Calu3 (cell line): ENCODE measurements around the gene SNX19. TPM values are rescaled to one million over a fixed set of nuclear protein-coding genes. Genes with fewer than 3 reads are reported as not detected.

Experiments
- BruUV-seq: library from RNA; stranded (reverse); fragments of 400-500 nt; replicated peaks from 2 replicates; lab custom pipeline; 2021; lab: Mats Ljungman, UMichigan
- CTCF ChIA-PET: fragments of 300-600 bp; sonication (Branson Sonifier 250); formaldehyde crosslinking; loops from one replicate; lab custom pipeline; 2022; ENCODE audit warnings: antibody characterized with exemption; lab: Charles Lee
- DNase-seq: peaks from one replicate; pipeline ENCODE4 v3.0.0; 2022
- H3K27ac Mint-ChIP-seq: one replicate; pipeline ENCODE4 v1.8.0; 2022; ENCODE audit warnings: mixed read lengths; ENCODE audit not compliant: unreplicated experiment
- H3K27me3 Mint-ChIP-seq: one replicate; pipeline ENCODE4 v1.8.0; 2022; ENCODE audit warnings: mixed read lengths; ENCODE audit not compliant: unreplicated experiment
- H3K36me3 Mint-ChIP-seq: one replicate; pipeline ENCODE4 v1.8.0; 2022; ENCODE audit warnings: mild to moderate bottlenecking, moderate library complexity, mixed read lengths; ENCODE audit not compliant: insufficient read depth, unreplicated experiment
- H3K4me1 Mint-ChIP-seq: one replicate; pipeline ENCODE4 v1.8.0; 2022; ENCODE audit warnings: mild to moderate bottlenecking, low read depth, mixed read lengths; ENCODE audit not compliant: unreplicated experiment
- H3K4me3 Mint-ChIP-seq: one replicate; pipeline ENCODE4 v1.8.0; 2022; ENCODE audit warnings: mild to moderate bottlenecking, low read depth, moderate library complexity, mixed read lengths; ENCODE audit not compliant: unreplicated experiment
- H3K9me3 Mint-ChIP-seq: one replicate; pipeline ENCODE4 v1.8.0; 2022; ENCODE audit warnings: low read depth, mixed read lengths; ENCODE audit not compliant: unreplicated experiment
- CTCF ChIP-seq: fragments of 200-600 bp; IDR thresholded peaks from one replicate; pipeline ENCODE4 v1.8.0; 2022; ENCODE audit warnings: antibody characterized with exemption; ENCODE audit not compliant: unreplicated experiment
- intact Hi-C: fragments of 100-400 bp; cut with micrococcal nuclease; formaldehyde crosslinking; loops from one replicate; pipeline ENCODE4 v1.10.0; 2022; ENCODE audit not compliant: unreplicated experiment
- total RNA-seq: library from RNA; stranded (reverse); gene quantifications from 2 replicates; pipeline ENCODE4 v1.2.3, GENCODE V29; 2022

The SNX19 gene
- total RNA-seq, 1 experiment from 2014 or later = 39.8 TPM

- Mint-ChIP-seq H3K36me3 (no peaks in the 10 kb centered on the region), H3K4me3 (no peak overlapping the region), H3K9me3 (peaks cover 3% of the 10 kb centered on the region), H3K27ac (no peak overlapping the region), H3K27me3 (peaks cover 22% of the 10 kb centered on the region), H3K4me1 (no peaks in the 10 kb centered on the region)
- CTCF ChIA-PET = no interaction called here
- intact Hi-C loops = no loop called here
- no peak for DNase-seq
- BruUV-seq = no TSS peak
- no peak for TF ChIP-seq CTCF
Measured at GRCh38 chr11:130842001-130842400, 74.3 kb downstream of the SNX19 start.

DNA sequence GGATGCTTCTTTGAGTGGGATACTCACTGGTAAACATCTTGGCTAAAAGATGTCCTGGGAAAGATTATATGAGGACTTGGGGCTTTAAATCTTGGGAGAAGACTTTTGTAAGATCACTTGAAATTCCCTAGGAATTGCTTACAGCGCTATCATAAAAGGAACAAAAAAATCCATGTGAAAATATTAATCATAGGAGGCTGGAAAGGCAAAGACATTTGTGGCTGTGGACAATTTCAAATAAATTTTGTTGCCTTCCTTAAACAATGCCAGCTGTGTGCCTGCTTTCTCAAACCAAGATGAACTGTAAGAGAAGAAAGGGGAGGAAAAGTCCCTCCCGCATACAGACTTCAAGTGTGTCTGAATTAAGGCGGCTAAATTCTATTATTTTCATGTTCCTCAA, 75.6 kb downstream of the SNX19 start:
- Mint-ChIP-seq H3K27ac (no peak overlapping the region), H3K36me3 (no peaks in the 10 kb centered on the region), H3K4me3 (no peak overlapping the region), H3K27me3 (peaks cover 27% of the 10 kb centered on the region), H3K4me1 (no peaks in the 10 kb centered on the region), H3K9me3 (peaks cover 3% of the 10 kb centered on the region)
- DNase-seq = no peak
- BruUV-seq = no TSS peak
- CTCF ChIA-PET = no interaction called here
- intact Hi-C loops = no loop called here
- TF ChIP-seq CTCF = no peak

GRCh38 chr11:130839981-130840666, 76.2 kb downstream of the SNX19 start:
- peaks cover 3% of the 10 kb centered on the region for H3K9me3 Mint-ChIP-seq
- no TSS peak for BruUV-seq
- H3K27me3 Mint-ChIP-seq = peaks cover 27% of the 10 kb centered on the region
- H3K27ac Mint-ChIP-seq = no peak overlapping the region
- intact Hi-C loops = no loop called here
- no peak for DNase-seq
- H3K4me3 Mint-ChIP-seq = no peak overlapping the region
- H3K4me1 Mint-ChIP-seq = no peaks in the 10 kb centered on the region
- TF ChIP-seq CTCF = no peak
- H3K36me3 Mint-ChIP-seq = no peaks in the 10 kb centered on the region
- CTCF ChIA-PET = no interaction called here

GRCh38 chr11:130837194-130837593, 79.1 kb downstream of the SNX19 start:
- Mint-ChIP-seq H3K27ac (no peak overlapping the region), H3K9me3 (peaks cover 3% of the 10 kb centered on the region), H3K4me3 (no peak overlapping the region), H3K27me3 (peaks cover 27% of the 10 kb centered on the region), H3K4me1 (no peaks in the 10 kb centered on the region), H3K36me3 (no peaks in the 10 kb centered on the region)
- BruUV-seq = no TSS peak
- no peak for DNase-seq
- CTCF ChIA-PET = no interaction called here
- TF ChIP-seq CTCF = no peak
- intact Hi-C loops = no loop called here
